HG02852 (cell line): ENCODE measurements around the gene HDAC7.

Experiments used
- ATAC-seq: cut with Tn5 transposase; IDR thresholded peaks from one replicate; pipeline ENCODE4 v1.9.1; 2021; ENCODE audit warnings: mild to moderate bottlenecking, moderate library complexity; ENCODE audit not compliant: unreplicated experiment

Gene HDAC7

GRCh38 chr12:47735649-47736048, 84.1 kb downstream of the HDAC7 start:
- ATAC-seq = no peak

- ATAC-seq = no peak
Observed at GRCh38 chr12:47734725-47735480, 84.8 kb downstream of the HDAC7 start.

- ATAC-seq = no peak
Observed at GRCh38 chr12:47733142-47733541, 86.6 kb downstream of the HDAC7 start.
